Activated CD4-positive, alpha-beta T cell treated with anti-CD3 and anti-CD28 coated beads, Interleukin-2, amount 50 U/mL, for 1 hour (primary cell): Measurements from ENCODE around the gene UNC5B.

Source experiments
- DNase-seq: peaks from one replicate; pipeline ENCODE4 v3.0.0-alpha.2; 2020

The UNC5B gene

DNA sequence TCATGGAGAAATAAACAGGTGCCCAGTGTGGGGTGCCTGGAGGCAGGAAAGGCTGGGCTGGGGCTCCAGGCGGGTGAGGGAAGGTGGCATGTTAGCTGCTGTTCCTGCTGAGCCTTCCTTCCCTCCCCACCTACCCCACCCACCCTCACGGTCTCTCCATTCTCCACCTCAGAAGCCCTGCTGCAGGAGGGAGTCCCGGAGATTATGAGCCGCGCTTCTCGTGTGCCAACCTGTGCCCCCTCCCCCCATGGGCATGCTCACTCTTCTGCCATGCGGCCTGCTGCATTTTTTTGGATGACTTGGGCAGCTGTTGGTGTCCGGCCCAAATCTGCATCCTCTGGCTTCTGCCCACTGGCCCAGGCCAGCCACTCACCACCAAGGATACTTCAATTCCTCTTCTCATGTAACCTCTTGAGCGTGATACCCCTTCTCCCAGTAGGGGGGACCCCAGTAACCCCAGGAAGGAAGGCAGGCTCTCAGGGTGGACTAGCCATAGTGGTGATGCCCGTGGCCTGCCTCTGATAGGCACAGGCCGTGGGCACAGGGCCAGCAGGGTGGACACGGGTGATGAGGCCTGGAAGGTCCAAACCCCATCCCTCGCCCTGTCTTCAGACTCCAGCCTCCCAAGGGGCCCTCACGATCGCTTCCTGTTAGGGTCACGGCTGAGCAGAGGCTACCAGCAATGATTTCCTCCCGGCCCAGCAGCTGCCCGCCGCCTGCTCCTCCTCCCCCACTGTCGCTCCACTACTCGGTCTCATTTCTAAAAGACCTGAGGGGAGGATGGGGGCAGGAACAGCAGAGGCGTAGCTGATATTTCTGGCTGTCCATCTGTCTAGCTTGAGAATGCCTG lies 27.8 kb downstream of the UNC5B start:
- no peak for DNase-seq

DNA sequence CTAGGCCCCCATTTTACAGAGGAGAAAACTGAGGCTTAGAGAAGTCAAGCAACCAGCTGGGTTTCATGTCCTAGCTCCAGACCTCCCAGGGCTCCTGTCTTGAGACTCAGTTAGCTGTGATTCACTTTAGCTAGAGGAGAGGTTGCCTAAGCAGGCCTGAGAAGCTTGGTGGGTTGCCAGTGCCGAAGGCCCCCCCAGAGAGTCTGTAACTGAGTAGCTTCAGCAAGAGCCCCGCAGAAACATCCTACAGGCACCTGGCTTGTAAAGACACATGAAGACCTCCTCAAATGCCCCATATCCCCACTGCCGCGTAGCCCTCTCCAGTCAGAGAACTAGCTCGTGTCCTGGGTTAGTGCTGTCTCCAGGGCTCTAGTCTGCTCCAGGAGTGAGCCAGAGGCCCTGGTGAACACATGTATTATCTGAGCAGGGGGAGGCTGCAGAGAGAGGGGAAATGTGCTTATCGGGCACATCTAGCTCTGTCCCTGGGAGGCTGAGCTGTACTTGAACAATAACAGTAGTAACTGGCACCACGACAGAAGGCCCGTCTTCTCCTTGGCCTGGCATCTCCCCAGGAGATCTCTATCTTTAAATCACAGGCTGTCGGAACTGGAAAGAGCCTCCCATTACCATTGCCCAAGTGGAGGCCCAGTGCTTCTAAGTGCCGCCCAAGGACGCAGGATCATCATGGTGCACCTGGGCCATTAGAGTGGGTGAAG lies 28.9 kb downstream of the UNC5B start:
- DNase-seq: no peak

DNA sequence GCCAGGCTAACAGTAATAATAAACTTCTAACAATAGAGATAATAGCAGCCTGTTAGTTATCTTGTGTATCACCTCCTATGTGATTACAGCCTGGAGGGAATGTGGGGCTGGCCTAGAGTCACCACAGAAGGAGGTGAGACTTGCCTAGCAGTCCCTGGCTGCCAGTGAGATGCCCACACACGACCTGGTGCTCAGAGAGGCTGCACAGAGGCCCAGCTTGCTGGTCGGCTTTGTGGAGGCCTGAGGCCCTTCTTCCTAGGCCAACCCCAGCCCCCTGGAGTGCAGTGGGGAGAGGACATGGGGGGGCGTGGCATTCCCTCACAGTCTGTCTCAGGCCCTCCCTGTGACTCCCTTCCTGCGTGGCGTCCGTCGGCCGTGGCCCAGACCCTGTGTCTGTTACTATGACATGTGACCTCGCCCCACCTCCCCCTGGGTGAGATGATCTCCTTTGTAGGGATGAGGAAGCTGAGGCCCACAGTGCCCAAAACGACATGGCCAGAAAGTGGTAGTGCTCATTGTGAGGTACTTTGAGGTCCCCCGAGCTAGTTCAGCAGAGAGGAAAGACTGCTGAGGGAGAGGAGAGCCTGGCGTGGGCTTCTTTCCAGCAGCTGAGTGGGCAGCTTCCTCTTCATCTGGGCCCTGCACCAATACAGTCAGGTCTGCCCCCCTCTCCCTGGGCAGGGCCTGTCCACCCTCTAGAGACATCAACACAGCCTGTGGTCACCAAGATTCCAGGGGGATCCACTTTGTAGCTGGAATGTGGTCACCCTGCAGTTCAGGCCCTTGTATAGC lies 29.7 kb downstream of the UNC5B start:
- no peak for DNase-seq

DNA sequence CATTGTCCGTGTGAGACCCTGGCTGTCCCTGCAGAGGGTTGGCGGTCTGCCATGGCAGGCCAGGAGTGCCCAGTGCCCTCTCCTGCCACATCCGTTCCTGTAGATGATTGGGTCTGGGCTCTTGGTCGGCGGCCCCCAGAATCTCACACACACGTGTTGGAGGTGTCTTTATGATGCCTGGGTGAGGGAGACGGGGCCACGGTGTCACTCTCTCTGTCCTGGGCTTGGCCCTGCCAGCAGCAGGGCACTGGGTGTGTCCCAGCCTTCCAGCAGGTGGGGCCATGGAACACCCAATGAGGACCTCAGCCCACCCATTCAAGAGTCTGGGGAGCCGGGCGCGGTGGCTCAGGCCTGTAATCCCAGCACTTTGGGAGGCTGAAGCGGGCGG lies 30.2 kb downstream of the UNC5B start:
- DNase-seq: no peak

DNA sequence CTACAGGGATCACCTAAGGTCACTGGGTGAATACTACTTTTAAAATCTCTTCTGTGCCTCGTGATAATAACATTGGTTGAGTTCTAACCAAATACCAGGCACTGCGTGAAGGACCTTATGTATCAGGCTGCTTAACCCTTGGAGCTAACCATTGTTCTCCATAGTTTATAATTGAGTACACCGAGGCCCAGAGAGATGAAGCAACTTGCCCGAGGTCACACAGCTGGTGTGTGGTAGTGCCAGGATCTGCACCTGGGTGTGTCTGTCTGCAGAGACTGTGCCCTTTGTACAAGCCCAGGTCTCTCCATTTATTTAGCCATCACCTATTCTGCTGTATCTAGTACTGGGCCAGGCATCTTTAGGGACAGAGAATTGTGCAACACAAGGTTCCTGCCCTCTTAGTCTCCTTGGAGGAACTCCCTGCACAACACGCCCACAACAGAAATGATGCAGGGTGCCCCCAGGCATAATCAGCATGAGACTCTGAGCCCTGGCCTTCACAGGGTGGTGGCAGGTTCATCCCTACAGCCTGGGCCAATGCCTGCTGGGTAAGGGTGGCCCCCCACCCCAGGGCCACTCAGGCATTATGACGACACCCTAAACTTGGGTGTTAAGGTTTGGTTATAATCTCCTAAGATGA lies 31.5 kb downstream of the UNC5B start:
- no peak for DNase-seq

DNA sequence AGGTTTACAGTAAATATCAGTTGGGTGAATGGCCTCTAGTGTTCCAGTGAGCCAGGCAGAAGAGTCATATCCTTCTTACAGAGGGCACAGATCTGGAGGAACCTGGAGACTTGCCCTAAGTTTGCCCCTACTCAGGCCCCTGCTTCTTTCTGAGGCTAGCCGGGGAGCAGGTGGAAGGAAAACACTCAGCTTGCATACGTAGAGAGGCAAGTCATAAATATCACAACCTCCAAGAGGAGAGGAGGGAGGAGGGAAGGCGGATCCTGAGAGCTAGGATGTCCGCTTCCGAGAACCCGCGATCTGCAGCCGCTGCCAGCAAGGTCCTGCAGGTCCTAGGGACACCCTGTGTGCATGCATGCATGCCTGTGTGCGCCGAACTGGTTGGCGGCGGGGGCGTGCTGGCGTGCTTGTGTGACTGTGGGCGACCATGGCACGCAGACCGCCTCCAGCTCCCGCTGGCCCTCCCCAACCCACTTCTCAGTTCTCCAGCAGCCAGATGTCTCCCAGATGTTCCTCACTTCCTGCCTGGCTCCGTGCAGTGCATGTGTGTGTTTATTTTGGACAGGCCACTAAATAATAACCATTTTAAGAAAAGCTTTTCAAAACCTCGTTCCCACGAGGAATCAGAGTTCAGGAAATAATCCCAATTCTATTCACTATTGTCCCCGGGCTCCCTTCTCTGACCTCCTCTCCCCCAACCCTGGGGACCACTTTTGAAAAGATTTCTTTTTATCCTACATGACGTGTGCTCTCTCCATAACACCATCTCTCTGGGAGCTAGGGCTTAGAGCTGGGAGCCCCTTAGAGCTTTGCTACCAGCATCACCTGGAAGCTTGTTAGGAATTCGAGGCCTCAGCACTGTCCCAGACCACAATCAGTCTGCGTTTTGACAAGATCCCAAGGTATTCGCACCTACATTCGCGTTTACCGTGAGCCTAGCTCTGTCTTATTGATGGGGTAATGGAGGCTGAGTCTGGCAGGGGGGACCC lies 32.4 kb downstream of the UNC5B start:
- no peak for DNase-seq

DNA sequence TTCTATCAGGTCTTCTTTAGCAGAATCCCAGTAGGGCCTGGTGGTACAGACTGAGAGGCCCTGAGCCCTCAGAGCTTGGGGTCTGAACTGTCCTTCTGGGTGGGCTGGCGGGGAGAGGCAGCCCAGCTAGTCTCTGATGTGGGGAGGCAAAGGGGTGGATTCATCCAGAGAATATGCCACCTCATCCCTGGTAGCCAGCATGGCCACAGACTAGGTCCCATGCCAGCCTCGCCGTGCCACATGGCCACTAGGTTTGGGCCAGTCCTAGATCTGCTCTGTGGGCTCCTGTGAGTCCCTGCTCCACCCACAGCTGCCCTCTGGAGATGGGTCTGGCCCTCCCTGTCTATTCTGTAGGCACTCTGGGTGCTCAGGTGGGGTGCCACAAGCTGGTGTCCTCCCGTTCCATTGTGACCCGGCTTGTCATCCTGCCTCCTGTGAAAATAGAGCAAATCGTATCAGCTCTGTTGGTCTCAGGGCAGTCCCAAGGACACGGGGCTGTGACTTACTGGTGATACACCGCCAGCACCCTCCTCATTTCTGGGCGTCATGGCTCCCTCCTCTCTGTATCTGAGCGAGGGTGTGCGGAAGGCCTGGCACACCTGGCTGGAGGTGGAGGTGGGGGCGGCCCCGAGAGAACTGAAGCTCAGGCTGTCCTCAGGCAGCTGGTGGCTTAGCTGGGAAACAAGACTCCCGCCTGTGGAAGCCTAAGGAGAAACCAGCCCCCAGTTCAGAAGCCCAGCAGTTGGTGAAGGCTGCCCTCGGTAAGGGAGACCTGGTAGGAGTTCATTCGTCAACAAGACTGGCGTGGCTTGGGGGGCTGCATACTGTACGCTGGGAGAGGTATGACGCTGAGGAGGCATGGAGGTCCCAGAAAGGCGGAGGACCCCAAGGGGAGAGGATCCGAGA lies 33.3 kb downstream of the UNC5B start:
- no peak for DNase-seq

DNA sequence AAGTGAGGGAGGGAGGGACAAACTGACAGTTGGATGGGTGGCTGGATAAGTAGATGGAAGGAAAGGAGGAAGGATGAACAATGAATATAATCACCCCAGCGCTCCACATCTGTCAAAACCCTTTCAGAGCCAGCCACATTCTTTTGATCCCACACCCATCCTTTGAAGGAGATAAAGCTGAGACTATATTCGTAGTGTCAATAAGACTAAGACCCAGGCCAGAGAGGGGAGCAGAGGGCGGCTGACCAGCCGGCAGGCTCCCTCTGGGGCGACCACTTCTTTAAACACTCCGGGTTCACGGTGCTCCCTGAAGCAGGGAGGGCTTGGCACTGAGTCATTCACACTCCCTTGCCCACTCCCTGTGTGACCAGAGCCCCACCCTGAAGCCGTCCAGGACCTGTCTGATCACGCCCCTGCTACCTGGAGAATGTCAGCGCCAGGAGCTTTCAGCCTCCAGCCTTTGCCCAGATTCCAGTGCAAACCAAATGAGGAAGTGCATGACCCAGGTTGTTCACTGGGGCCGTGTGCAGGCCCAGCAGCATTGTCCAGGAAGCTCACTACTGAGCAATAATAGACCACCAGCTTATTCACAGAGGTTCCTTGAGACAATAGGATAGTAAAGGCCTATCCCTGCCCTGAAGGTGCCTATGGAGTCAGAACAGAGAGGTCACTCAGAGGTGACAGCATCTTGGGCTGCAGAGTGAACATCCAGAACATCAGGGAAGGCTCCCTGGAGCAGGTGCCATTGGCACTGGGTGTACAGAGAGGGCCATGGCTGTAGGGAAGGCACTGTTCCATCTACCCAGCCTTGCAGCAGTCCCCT lies 34.4 kb downstream of the UNC5B start:
- DNase-seq: no peak

DNA sequence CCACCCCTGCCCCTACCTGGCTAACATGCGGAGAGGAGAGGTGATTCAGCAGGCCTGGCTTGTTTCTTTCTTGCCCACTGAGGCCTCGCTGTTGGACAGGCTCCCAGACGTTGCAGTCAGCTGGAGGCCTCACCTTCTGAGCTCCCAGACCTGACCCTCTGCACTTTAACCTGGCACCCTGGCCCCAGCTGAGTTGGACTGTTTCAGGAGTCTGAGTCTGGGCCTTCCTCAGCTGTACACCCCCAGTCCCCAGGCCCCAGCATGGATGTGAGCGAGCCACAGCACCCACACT lies 35.0 kb downstream of the UNC5B start:
- no peak for DNase-seq

DNA sequence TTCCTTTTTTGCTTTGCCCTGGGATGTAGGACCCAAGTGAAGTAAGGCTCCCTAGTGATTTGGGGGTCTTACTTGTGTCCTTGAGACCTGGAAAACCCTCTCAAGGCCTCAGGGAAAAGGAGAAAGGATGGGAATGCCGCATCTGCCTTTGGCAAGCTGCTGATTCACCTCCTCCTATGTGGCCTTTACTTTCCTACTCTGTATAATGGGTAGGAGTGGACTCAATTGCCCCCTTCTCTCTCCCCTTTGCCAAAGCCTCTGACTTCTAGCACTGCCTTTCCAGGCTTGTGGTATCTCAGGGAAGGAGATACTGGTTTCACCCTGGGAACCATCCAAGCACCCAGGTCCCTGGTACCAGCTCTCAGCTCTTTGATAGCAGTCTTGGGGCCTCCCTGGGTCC lies 35.4 kb downstream of the UNC5B start:
- DNase-seq: no peak

DNA sequence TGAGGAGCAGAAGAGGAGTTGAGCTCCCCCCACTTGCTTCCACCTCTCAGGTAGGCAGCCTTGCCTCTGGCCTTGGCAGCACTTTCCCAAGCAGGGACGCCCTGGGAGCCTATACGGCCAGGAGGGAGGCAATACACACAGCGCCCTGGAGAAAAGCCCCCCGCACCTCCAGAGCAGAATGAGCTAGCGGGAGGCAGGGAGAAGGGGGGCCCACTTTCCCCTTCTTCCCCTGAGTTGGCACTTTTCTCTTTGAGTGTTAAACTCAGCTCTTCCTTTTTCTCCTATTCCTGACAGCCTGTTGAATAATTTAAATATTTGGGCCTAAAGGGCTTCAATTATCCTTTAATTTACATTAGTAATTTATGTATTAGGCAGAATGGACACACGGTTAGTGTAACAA lies 35.8 kb downstream of the UNC5B start:
- no peak for DNase-seq

DNA sequence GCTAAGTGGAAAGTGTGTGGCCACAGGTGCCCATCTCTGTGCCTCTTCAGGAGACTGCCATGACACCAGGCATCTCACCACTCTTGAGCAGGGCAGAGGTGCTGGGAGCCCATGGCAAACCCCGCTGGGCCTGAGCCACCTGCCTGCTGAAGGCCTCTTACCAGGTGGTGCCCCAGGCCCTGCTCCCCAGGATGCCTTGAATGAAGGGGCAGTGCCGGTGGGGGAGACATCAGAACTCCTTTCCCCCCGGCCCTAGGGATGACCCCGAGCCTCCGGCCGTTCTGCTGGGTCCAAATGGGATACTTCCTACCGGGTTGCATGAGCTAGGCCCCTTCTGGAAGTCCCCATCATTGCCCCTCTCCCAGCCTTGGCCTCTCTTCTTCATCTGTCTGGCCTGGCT lies 37.6 kb downstream of the UNC5B start:
- DNase-seq: no peak

DNA sequence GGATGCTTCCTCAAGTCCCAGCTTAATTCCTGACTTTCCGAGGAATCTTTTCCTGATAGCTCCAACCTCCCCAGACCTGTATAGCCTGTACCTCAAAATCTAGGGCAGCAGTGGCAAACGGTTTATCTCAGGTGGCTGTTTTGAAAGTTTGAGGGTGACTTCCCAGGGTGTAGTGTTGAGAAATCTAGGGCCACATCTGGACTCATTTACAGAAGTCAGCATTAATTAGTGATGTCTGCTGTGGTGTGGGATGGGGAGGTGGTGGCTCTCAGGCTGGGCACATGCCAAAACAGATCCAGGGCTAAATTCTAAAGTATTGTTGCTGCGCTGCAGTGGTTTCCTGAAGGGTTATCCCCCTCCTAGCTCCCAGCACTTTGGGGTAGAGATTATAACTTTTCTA lies 38.0 kb downstream of the UNC5B start:
- DNase-seq: no peak

DNA sequence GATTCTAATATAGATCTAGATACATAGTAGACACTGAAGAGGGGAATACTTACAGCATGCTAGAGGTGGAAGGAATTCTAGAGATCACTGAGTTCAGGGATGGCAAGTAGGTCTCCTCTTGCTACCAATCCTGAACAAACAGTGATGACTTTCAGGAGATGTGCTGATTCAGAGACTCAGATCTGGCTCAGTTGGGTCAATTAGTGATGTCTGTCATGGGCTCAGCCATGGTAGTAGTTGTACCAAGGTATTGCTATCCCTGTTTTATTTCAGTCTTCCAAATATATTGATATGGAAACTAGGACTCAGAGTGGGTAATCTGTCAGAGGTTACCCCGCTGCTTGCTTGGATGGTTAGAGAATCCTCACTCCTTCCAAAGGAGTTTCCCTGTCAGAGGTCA lies 38.5 kb downstream of the UNC5B start:
- no peak for DNase-seq

DNA sequence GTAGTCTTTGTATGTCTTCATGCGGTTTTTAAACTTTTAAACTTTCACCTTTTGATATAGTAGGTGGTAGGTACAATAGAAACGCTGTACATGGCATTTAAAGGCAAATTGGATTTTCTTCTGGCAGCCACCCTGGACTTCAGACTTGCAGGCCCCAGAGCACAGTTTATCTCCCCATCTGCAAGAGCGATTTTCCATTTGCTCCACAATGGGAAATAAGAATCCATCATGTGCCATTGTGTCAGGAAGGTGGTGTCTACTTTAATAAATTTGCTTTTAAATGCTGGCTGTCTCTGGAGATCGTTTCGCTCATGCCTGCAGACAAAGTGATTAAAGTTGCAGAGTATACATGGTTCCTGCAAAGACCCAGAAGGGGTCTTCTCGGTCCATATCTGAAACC lies 38.9 kb downstream of the UNC5B start:
- DNase-seq: no peak

DNA sequence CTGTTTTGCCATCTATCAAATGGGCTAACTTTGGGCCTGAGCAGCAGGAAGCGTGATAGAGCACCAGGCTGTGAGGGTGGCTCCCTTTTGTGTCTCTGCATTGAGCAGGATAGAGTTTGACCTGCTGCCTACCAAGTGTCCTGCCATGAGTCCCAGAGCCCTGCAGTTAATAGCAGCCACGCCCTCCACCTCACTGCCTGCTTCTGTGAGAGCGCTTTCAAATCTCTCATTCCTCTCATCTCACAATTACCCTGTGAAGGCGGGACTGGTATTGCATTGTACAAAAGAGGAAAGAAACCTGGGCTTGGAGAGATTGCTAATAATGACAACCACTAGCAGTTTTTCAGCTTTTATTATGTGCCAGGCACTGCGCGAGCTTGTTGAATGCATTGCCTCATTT lies 39.9 kb downstream of the UNC5B start:
- no peak for DNase-seq

DNA sequence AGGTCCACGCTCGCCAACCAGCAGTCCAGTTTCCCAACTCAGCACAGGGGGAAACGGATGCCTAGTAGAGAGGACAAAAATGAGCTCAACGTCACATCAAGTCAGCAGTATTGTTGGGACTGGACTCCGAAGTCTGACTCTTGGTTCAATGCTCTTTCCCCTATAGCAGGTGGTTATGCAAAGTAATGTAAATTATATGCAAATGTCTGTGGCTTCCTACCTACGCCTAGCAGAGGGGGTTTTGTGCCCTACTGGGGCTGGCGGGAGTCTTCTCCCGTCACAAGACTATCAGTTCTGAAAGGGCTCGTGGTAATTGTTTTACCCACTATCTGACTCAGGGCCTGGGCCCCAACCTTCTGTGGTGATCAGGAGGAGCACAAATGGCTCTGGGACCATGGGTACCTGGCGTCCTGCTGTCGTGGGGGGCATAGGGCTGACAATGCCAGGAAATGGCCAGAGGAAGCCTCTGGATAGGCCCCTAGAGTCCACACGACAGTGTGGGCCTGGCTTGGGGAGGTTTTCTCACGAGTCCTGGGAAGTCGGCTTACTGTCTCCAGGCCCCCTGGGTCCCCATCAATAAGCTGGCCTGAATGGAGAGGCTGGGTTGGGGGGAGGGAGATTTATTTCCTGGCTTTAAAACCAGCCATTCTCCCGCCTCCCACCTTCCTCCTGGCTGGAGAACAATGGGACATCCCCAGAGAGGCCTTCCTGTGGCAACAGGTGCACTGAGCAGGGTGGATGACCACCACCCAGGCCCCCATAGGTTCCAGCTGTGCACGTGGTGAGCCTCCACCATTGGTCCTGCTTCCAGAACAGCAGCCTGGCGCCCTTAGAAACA lies 41.8 kb downstream of the UNC5B start:
- DNase-seq: no peak

DNA sequence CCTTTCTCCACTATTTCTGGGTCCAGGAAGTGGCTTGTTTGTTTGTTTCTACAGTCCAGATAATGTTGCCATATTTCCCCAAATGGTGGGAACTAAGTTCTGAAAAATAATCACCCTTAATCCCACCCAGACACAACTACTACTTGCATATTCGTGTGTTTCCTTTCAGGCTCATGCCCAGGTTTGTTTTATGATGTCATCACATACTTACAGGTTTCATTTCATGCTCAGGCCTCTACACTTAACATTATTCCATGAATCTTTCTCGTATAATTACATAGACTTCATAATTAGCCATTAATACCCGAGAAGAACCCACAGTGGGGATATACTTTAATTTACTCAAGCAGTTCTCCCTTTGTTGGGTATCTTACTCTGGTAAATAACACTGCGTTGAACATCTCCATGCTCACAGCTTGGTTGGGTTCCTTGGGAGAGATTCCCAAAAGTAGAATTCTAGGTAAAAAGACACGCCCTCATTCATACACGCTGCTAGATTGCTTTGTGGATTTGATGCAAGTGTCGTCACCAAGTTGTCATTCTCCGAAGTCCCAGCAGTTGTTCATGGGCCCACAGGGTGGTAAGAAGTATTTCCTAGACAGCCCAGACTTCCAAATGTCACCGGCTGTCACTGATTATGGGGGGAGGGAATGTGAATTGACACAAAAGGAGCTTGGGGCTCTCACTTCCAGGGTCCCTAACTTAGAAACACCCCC lies 42.6 kb downstream of the UNC5B start:
- DNase-seq: no peak

DNA sequence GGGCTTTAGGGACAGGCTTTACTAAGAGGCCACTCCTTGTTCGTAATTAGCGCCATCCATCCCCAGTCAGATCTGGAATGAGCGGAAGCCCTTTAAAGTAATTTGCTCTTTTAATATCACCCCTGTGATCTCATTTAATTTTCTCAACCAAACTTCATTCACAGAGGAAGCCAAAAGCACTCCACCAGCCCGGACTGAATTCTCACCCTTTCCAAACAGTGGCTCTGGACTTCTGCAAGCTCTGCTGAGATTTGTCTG lies 43.1 kb downstream of the UNC5B start:
- no peak for DNase-seq
